Measurements from ENCODE around the gene KAZN. TPM values are rescaled to one million over a fixed set of nuclear protein-coding genes. Genes with fewer than 3 reads are reported as not detected.

The KAZN gene
- total RNA-seq, 2 donors from 2014 or later, result 9.8 to 12.2 TPM

GRCh38 chr1:14617791-14618190 lies 19.3 kb downstream of the KAZN start:
- TF ChIP-seq CTCF (IDR thresholded peaks at IDR 0.05), result no peak
- Histone ChIP-seq H3K27ac (no peak overlapping the region), H3K27me3 (no peaks in the 10 kb centered on the region), H3K9me3 (no peaks in the 10 kb centered on the region), H3K4me3 (no peak overlapping the region), H3K9ac (ENCODE audit: low read depth in 2 of 2, low read length in 2 of 2) (no peak overlapping the region), H3K36me3 (no peaks in the 10 kb centered on the region), H3K4me1 (no peaks in the 10 kb centered on the region)
- intact Hi-C loops (cut with DNase I), result no loop called here
- no peak for DNase-seq

DNA sequence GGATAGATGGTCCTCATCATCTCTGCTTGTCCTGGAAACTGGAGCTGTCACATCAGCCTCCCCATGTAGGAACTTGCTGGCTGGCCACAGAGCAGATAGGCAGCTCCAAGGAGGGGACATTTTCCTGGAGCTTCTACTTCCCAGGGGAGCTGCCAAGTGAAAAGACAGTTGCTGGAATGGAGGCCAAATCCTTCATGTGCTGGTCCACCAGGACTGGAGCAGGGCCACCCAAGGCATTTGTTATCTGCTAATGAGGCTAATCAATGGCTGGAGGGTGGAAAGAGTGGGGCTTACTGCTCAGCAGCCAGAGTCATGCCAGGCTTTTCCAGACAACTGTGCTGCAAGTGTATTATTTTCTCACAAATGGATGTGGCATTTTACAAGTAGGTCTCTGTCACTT lies 22.5 kb downstream of the KAZN start:
- no peak for TF ChIP-seq CTCF (IDR thresholded peaks at IDR 0.05)
- Histone ChIP-seq H3K27ac (no peak overlapping the region), H3K36me3 (no peaks in the 10 kb centered on the region), H3K4me1 (no peaks in the 10 kb centered on the region), H3K9me3 (no peaks in the 10 kb centered on the region), H3K9ac (ENCODE audit: low read depth in 2 of 2, low read length in 2 of 2) (no peak overlapping the region), H3K27me3 (no peaks in the 10 kb centered on the region), H3K4me3 (no peak overlapping the region)
- DNase-seq, result no peak
- intact Hi-C loops (cut with DNase I), result no loop called here

DNA sequence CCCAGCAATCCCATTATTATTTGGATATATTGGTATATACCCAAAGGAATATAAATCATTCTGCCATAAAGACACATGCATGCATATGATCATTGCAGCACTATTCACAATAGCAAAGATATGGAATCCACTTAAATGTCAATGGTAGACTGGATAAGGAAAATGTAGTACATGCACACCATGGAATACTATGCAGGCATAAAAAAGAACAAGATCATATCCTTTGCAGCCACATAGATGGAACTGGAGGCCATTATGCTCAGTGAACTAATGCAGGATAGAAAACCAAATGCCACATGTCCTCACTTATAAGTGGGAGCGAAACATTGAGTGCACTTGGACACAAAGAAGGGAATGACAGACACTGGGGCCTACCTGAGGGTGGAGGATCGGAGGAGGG lies 24.6 kb downstream of the KAZN start:
- H3K9ac ChIP-seq (ENCODE audit: low read depth in 2 of 2, low read length in 2 of 2), result no peak overlapping the region
- no peak for TF ChIP-seq CTCF (IDR thresholded peaks at IDR 0.05)
- intact Hi-C loops (cut with DNase I), result no loop called here
- no peaks in the 10 kb centered on the region for H3K36me3 ChIP-seq
- no peak for DNase-seq
- H3K9me3 ChIP-seq, result no peaks in the 10 kb centered on the region
- no peaks in the 10 kb centered on the region for H3K4me1 ChIP-seq
- H3K27me3 ChIP-seq, result no peaks in the 10 kb centered on the region
- H3K27ac ChIP-seq, result no peak overlapping the region
- no peak overlapping the region for H3K4me3 ChIP-seq

GRCh38 chr1:14624941-14625340 lies 26.5 kb downstream of the KAZN start:
- Histone ChIP-seq H3K9ac (ENCODE audit: low read depth in 2 of 2, low read length in 2 of 2) (no peak overlapping the region), H3K27me3 (no peaks in the 10 kb centered on the region), H3K9me3 (no peaks in the 10 kb centered on the region), H3K36me3 (no peaks in the 10 kb centered on the region), H3K4me1 (no peaks in the 10 kb centered on the region), H3K27ac (no peak overlapping the region), H3K4me3 (no peak overlapping the region)
- intact Hi-C loops (cut with DNase I), result no loop called here
- no peak for DNase-seq
- TF ChIP-seq CTCF (IDR thresholded peaks at IDR 0.05), result no peak

DNA sequence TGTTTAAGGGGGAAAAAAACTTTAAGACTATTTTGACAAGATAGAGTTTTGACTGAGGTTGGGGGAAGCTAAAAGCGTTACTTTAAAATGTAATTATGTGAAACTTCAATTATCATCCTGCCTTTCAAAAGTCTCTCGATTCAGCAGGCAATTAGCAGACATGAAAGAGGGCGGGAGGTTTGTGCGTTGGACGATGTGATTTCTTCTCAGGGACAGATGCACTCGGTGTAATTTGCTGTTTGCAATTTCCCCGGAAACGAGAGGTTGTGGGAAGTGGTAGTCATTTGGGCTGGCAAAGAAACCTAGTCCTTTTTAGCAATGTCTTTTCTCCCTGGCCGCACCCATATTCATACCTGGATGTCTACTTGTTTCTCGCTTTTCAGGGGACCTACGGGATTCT lies 27.1 kb downstream of the KAZN start:
- DNase-seq, result no peak
- Histone ChIP-seq H3K9ac (ENCODE audit: low read depth in 2 of 2, low read length in 2 of 2) (no peak overlapping the region), H3K36me3 (no peaks in the 10 kb centered on the region), H3K27me3 (no peaks in the 10 kb centered on the region), H3K9me3 (no peaks in the 10 kb centered on the region), H3K4me3 (no peak overlapping the region), H3K27ac (no peak overlapping the region), H3K4me1 (no peaks in the 10 kb centered on the region)
- intact Hi-C loops (cut with DNase I), result no loop called here
- no peak for TF ChIP-seq CTCF (IDR thresholded peaks at IDR 0.05)

- H3K36me3 ChIP-seq, result no peaks in the 10 kb centered on the region
- TF ChIP-seq CTCF (IDR thresholded peaks at IDR 0.05), result no peak
Observed at GRCh38 chr1:14625996-14626395, 27.5 kb downstream of the KAZN start.

More at GRCh38 chr1:14625996-14626395, 27.5 kb downstream of the KAZN start:
- no peaks in the 10 kb centered on the region for H3K4me1 ChIP-seq
- H3K9me3 ChIP-seq, result no peaks in the 10 kb centered on the region
- no peak overlapping the region for H3K27ac ChIP-seq
- intact Hi-C loops (cut with DNase I), result no loop called here
- H3K4me3 ChIP-seq, result no peak overlapping the region
- H3K9ac ChIP-seq (ENCODE audit: low read depth in 2 of 2, low read length in 2 of 2), result no peak overlapping the region
- DNase-seq, result no peak
- H3K27me3 ChIP-seq, result no peaks in the 10 kb centered on the region

Data from colonic mucosa (tissue), 4 donors.